ENCODE results near the gene CAMKMT. TPM values are rescaled to one million over a fixed set of nuclear protein-coding genes. Genes with fewer than 3 reads are reported as not detected.

CAMKMT gene
- total and polyA plus RNA-seq, 2 donors (not counting 1 experiment from before 2014, with no cell fraction given) = 6.2 to 23.3 TPM

DNA sequence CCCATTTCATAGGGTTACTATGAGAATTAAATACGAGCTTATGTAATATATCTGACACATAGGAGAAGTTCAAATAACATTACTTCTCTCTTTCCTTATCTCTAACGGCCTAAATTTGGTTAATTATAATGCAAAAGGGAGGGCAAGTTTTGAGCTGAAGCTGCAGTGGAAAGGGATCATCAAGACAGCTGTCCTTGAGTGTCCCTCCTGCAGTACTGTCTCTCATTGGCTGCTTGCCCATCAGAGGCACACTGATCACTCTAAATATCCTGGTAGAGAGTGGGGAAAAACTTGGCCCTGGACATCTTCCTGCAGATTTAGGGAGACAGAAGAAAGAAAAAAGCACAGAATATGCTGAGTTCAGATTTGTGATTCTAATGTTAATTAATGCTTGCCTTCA lies 186.0 kb downstream of the CAMKMT start:
- no peak overlapping the region for H3K4me3 ChIP-seq (ENCODE audit: control extremely low read depth in 1 of 5, extremely low read depth in 1 of 5, insufficient read depth in 1 of 5, low read depth in 2 of 5, low read length in 4 of 5)
- Mint-ChIP-seq H3K4me1 (no peaks in the 10 kb centered on the region), H3K4me3 (no peak overlapping the region), H3K27ac (no peak overlapping the region), H3K9me3 (ENCODE audit: insufficient read depth) (no peaks in the 10 kb centered on the region), H3K27me3 (no peaks in the 10 kb centered on the region)
- TF ChIP-seq EZH2 (IDR thresholded peaks at IDR 0.05; ENCODE audit: borderline replicate concordance, insufficient read depth, low read depth, low read length, poor library complexity, severe bottlenecking) = no peak
- TF ChIP-seq, protein P1, sequence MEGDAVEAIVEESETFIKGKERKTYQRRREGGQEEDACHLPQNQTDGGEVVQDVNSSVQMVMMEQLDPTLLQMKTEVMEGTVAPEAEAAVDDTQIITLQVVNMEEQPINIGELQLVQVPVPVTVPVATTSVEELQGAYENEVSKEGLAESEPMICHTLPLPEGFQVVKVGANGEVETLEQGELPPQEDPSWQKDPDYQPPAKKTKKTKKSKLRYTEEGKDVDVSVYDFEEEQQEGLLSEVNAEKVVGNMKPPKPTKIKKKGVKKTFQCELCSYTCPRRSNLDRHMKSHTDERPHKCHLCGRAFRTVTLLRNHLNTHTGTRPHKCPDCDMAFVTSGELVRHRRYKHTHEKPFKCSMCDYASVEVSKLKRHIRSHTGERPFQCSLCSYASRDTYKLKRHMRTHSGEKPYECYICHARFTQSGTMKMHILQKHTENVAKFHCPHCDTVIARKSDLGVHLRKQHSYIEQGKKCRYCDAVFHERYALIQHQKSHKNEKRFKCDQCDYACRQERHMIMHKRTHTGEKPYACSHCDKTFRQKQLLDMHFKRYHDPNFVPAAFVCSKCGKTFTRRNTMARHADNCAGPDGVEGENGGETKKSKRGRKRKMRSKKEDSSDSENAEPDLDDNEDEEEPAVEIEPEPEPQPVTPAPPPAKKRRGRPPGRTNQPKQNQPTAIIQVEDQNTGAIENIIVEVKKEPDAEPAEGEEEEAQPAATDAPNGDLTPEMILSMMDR (IDR thresholded peaks at IDR 0.05) = no peak
- H2AFZ ChIP-seq (ENCODE audit: insufficient read depth, low read depth, low read length, poor library complexity, severe bottlenecking) = no peak overlapping the region
- ChIA-PET POLR2A (no interaction called here), CTCF (interaction anchor here (0.6 kb wide), 1 partner anchor 12 kb away, joined by 3 read pairs; no protein-coding TSS in a partner anchor)
- no peaks in the 10 kb centered on the region for H3K4me1 ChIP-seq (ENCODE audit: control insufficient read depth in 2 of 2, insufficient read depth in 2 of 2, low read length in 2 of 2)
- no peaks in the 10 kb centered on the region for H3K9me3 ChIP-seq (ENCODE audit: control extremely low read depth in 1 of 3, control insufficient read depth in 2 of 3, insufficient read depth in 1 of 3, low read length in 2 of 3)
- no peaks in the 10 kb centered on the region for H3K36me3 ChIP-seq (replicated peaks in 1 of 2; ENCODE audit: control extremely low read depth in 1 of 2, control insufficient read depth in 1 of 2, extremely low read depth in 1 of 2, insufficient read depth in 2 of 2, low read length in 1 of 2)
- H3K9ac ChIP-seq (ENCODE audit: low read length) = no peak overlapping the region
- H3K4me2 ChIP-seq (replicated peaks; ENCODE audit: low read depth, low read length, poor library complexity, severe bottlenecking) = no peak overlapping the region
- WGBS (ENCODE audit: insufficient coverage) = no CpG with 5 or more reads among the region's 2 CpGs
- H3K79me2 ChIP-seq (ENCODE audit: control insufficient read depth, insufficient read depth, low read length) = no peaks in the 10 kb centered on the region
- intact Hi-C loops (cut with micrococcal nuclease) = no loop called here
- H4K20me1 ChIP-seq (ENCODE audit: control insufficient read depth, insufficient read depth, low read length, poor library complexity, severe bottlenecking) = no peaks in the 10 kb centered on the region
- DNase-seq = no peak
- no peak overlapping the region for H3K27ac ChIP-seq (ENCODE audit: low read length in 2 of 2)
- no peak for ATAC-seq (ENCODE audit: low read depth)
- no peaks in the 10 kb centered on the region for H3K27me3 ChIP-seq (replicated peaks in 1 of 4; ENCODE audit: control extremely low read depth in 1 of 4, control insufficient read depth in 3 of 4, insufficient read depth in 4 of 4, low read length in 3 of 4)

DNA sequence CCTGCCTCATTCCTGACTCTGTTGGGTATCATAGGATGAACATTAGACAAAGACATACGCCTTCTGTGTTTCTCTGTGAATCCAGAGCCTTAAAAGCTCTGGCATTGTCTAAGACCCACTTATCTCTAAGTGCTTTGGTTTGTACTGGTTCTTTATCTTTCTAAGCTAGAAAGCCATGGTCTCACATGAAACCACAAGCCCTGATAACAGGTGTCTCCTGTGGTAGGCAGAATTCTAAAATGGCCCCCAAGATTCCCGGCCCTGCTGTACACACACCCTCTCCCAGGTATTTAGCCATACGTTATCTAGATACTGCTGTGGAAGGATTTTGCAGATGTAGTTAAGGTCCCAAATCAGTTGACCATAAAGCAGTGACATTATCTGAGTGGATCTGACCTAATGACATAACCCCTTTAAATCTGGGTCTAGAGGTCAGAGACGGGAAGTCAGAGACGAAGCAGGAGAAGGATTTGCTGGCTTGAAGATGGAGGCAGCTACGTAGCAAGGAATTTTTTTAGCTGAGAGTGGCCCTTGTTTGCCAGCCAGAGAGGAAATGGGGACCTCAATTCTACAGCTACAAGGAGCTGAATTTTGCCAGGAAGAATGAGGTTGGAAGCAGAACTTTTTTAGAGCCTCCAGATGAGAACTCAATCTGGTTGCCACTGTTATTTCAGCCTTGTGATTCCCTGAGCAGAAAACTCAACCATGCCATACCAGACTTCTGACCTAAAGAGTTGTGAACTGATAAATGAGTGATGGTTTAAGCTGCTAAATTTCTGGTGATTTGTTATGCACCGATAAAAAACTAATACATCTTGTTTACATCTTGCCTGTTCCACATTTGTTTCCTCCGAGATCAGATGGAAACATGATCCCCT lies 186.7 kb downstream of the CAMKMT start:
- ChIA-PET POLR2A (no interaction called here), CTCF (no interaction called here)
- no peak overlapping the region for H3K4me2 ChIP-seq (replicated peaks; ENCODE audit: low read depth, low read length, poor library complexity, severe bottlenecking)

More for the DNA sequence above, 186.7 kb downstream of the CAMKMT start:
- ATAC-seq (ENCODE audit: low read depth) = no peak
- Histone ChIP-seq H3K36me3 (replicated peaks in 1 of 2; ENCODE audit: control extremely low read depth in 1 of 2, control insufficient read depth in 1 of 2, extremely low read depth in 1 of 2, insufficient read depth in 2 of 2, low read length in 1 of 2) (no peaks in the 10 kb centered on the region), H3K4me3 (ENCODE audit: control extremely low read depth in 1 of 5, extremely low read depth in 1 of 5, insufficient read depth in 1 of 5, low read depth in 2 of 5, low read length in 4 of 5) (no peak overlapping the region), H3K9ac (ENCODE audit: low read length) (no peak overlapping the region), H3K4me1 (ENCODE audit: control insufficient read depth in 2 of 2, insufficient read depth in 2 of 2, low read length in 2 of 2) (no peaks in the 10 kb centered on the region), H3K27ac (ENCODE audit: low read length in 2 of 2) (no peak overlapping the region), H3K27me3 (replicated peaks in 1 of 4; ENCODE audit: control extremely low read depth in 1 of 4, control insufficient read depth in 3 of 4, insufficient read depth in 4 of 4, low read length in 3 of 4) (no peaks in the 10 kb centered on the region), H3K9me3 (ENCODE audit: control extremely low read depth in 1 of 3, control insufficient read depth in 2 of 3, insufficient read depth in 1 of 3, low read length in 2 of 3) (no peaks in the 10 kb centered on the region), H2AFZ (ENCODE audit: insufficient read depth, low read depth, low read length, poor library complexity, severe bottlenecking) (no peak overlapping the region), H4K20me1 (ENCODE audit: control insufficient read depth, insufficient read depth, low read length, poor library complexity, severe bottlenecking) (no peaks in the 10 kb centered on the region), H3K79me2 (ENCODE audit: control insufficient read depth, insufficient read depth, low read length) (no peaks in the 10 kb centered on the region)
- TF ChIP-seq EZH2 (IDR thresholded peaks at IDR 0.05; ENCODE audit: borderline replicate concordance, insufficient read depth, low read depth, low read length, poor library complexity, severe bottlenecking) = no peak
- TF ChIP-seq, protein P1 (IDR thresholded peaks at IDR 0.05) = no peak
- no peak overlapping the region for H3K27ac Mint-ChIP-seq
- H3K4me1 Mint-ChIP-seq = no peaks in the 10 kb centered on the region
- no peaks in the 10 kb centered on the region for H3K27me3 Mint-ChIP-seq
- intact Hi-C loops (cut with micrococcal nuclease) = no loop called here
- 96% methylated on average over 3 of the region's 8 CpGs for WGBS (ENCODE audit: insufficient coverage)
- H3K9me3 Mint-ChIP-seq (ENCODE audit: insufficient read depth) = no peaks in the 10 kb centered on the region
- no peak overlapping the region for H3K4me3 Mint-ChIP-seq
- no peak for DNase-seq

All from B cell (primary cell).